H1 (cell line): ENCODE results near the gene ORC2. TPM values are rescaled to one million over a fixed set of nuclear protein-coding genes. Genes with fewer than 3 reads are reported as not detected.

ENCODE experiments used
- CTCF ChIA-PET: fragments of 300-600 bp; sonication (Branson Sonifier 250); formaldehyde crosslinking; loops from one replicate; lab custom pipeline; 2021; ENCODE audit not compliant: partially characterized antibody; lab: Charles Lee
- POLR2A ChIA-PET: fragments of 300-600 bp; sonication (Branson Sonifier 250); formaldehyde crosslinking; loops from one replicate; lab custom pipeline; 2021; ENCODE audit warnings: inconsistent platforms; ENCODE audit not compliant: partially characterized antibody; lab: Charles Lee
- DNase-seq, 2 experiments: peaks; one replicate each; pipeline versions ENCODE4 v3.0.0 to v3.0.0-alpha.2; 2010 to 2022; ENCODE audit warnings: low spot score in 2 of 2, low read depth in 1 of 2, mixed read lengths in 1 of 2
- FAIRE-seq: peaks from 2 replicates; lab custom pipeline; 2011; peaks lifted over from hg19 to GRCh38; lab: Jason Lieb, UNC
- H2AFZ ChIP-seq: 2 replicates; pipeline ENCODE4 v1.8.1; 2012; ENCODE audit warnings: low read length, inconsistent platforms
- H2AK5ac ChIP-seq: 2 replicates; pipeline ENCODE4 v1.6.1; 2013; ENCODE audit warnings: low read depth, low read length
- H2BK120ac ChIP-seq: replicated peaks from 2 replicates; pipeline ENCODE3; 2013; ENCODE audit warnings: low read depth, low read length, inconsistent platforms
- H2BK12ac ChIP-seq: 2 replicates; pipeline ENCODE4 v1.6.1; 2013; ENCODE audit warnings: low read depth, low read length
- H2BK15ac ChIP-seq: 2 replicates; pipeline ENCODE4 v1.6.1; 2013; ENCODE audit warnings: low read length
- H2BK20ac ChIP-seq: 2 replicates; pipeline ENCODE4 v1.6.1; 2013; ENCODE audit warnings: low read length
- H2BK5ac ChIP-seq: 2 replicates; pipeline ENCODE4 v1.6.1; 2013; ENCODE audit warnings: low read depth, low read length
- H3K14ac ChIP-seq: 2 replicates; pipeline ENCODE4 v1.6.1; 2013; ENCODE audit warnings: inconsistent platforms; ENCODE audit not compliant: insufficient read length
- H3K18ac ChIP-seq: 2 replicates; pipeline ENCODE4 v1.6.1; 2013; ENCODE audit warnings: low read length; ENCODE audit errors: extremely low read depth
- H3K23ac ChIP-seq: 2 replicates; pipeline ENCODE4 v1.6.1; 2013; ENCODE audit warnings: inconsistent platforms; ENCODE audit not compliant: insufficient read length
- H3K23me2 ChIP-seq: 2 replicates; pipeline ENCODE4 v1.6.1; 2013; ENCODE audit warnings: low read depth, low read length
- H3K27ac ChIP-seq: 2 replicates; pipeline ENCODE4 v1.6.1; 2011; ENCODE audit warnings: low read depth, low read length, inconsistent platforms
- H3K27me3 ChIP-seq, 4 experiments: replicated peaks in 1 of 4; 1 replicate in 1 of 4; 2 replicates in 3 of 4; pipeline versions ENCODE4 v1.6.1 to v1.8.1; 2011 to 2013; ENCODE audit warnings: low read length in 3 of 4, mild to moderate bottlenecking in 3 of 4, inconsistent platforms in 2 of 4, mixed read lengths in 2 of 4, moderate library complexity in 1 of 4; ENCODE audit not compliant: control insufficient read depth in 3 of 4, insufficient read depth in 3 of 4; ENCODE audit errors: extremely low read depth in 1 of 4
- H3K36me3 ChIP-seq, 4 experiments: 2 replicates each; pipeline versions ENCODE4 v1.6.1 to v1.8.1; 2011 to 2013; ENCODE audit warnings: mild to moderate bottlenecking in 4 of 4, low read length in 3 of 4, moderate library complexity in 2 of 4, control low read depth in 1 of 4, inconsistent platforms in 1 of 4; ENCODE audit not compliant: insufficient read depth in 4 of 4, control insufficient read depth in 2 of 4
- H3K4ac ChIP-seq: replicated peaks from 2 replicates; pipeline ENCODE3; 2013; ENCODE audit warnings: low read length, low read depth, mixed read lengths, inconsistent platforms; ENCODE audit not compliant: insufficient read length
- H3K4me1 ChIP-seq, 4 experiments: replicated peaks in 1 of 4; 1 replicate in 1 of 4; 2 replicates in 3 of 4; pipeline versions ENCODE4 v1.6.1 to v1.8.1; 2011 to 2013; ENCODE audit warnings: low read length in 3 of 4, inconsistent platforms in 2 of 4, mixed read lengths in 1 of 4; ENCODE audit not compliant: insufficient read depth in 4 of 4, control insufficient read depth in 3 of 4
- H3K4me2 ChIP-seq, 2 experiments: 2 replicates each; pipeline versions ENCODE4 v1.6.1 to v1.8.1; 2011 to 2013; ENCODE audit warnings: low read depth in 2 of 2, low read length in 2 of 2, control low read depth in 1 of 2, inconsistent platforms in 1 of 2, mild to moderate bottlenecking in 1 of 2; ENCODE audit not compliant: insufficient read depth in 1 of 2
- H3K4me3 ChIP-seq, 4 experiments: fragments of 200-600, 300-600 bp in 1 of 4; sonication (generic), shearing (Covaris generic), sonication (Bioruptor Twin) in 1 of 4; 2 replicates each; pipeline versions ENCODE4 v1.5.1 to v1.8.1; 2011 to 2016; ENCODE audit warnings: low read length in 4 of 4, low read depth in 3 of 4, control low read depth in 2 of 4, inconsistent platforms in 2 of 4, mild to moderate bottlenecking in 2 of 4, mixed read lengths in 1 of 4, moderate library complexity in 1 of 4; ENCODE audit not compliant: insufficient read depth in 2 of 4; ENCODE audit errors: extremely low read depth in 1 of 4
- H3K56ac ChIP-seq: replicated peaks from 2 replicates; pipeline ENCODE3; 2013; ENCODE audit warnings: low read depth, mild to moderate bottlenecking, mixed read lengths, low read length, inconsistent platforms; ENCODE audit not compliant: insufficient read length
- H3K79me1 ChIP-seq: 2 replicates; pipeline ENCODE4 v1.6.1; 2013; ENCODE audit warnings: low read depth, low read length, control low read depth
- H3K79me2 ChIP-seq, 2 experiments: 2 replicates each; pipeline versions ENCODE4 v1.6.1 to v1.8.1; 2012 to 2013; ENCODE audit warnings: low read length in 2 of 2, mild to moderate bottlenecking in 2 of 2, inconsistent platforms in 1 of 2; ENCODE audit not compliant: insufficient read depth in 2 of 2, control insufficient read depth in 1 of 2
- H3K9ac ChIP-seq, 4 experiments: replicated peaks in 1 of 4; 1 replicate in 1 of 4; 2 replicates in 3 of 4; pipeline versions ENCODE4 v1.6.1 to v1.8.1; 2011 to 2013; ENCODE audit warnings: low read depth in 3 of 4, low read length in 3 of 4, control low read depth in 2 of 4, mild to moderate bottlenecking in 2 of 4, moderate library complexity in 2 of 4, inconsistent platforms in 1 of 4; ENCODE audit errors: extremely low read depth in 1 of 4
- H3K9me3 ChIP-seq, 2 experiments: 2 replicates each; pipeline versions ENCODE4 v1.6.1 to v1.8.1; 2012 to 2013; ENCODE audit warnings: mild to moderate bottlenecking in 2 of 2, moderate library complexity in 2 of 2, control low read depth in 1 of 2, inconsistent platforms in 1 of 2, low read depth in 1 of 2, low read length in 1 of 2, mixed read lengths in 1 of 2; ENCODE audit not compliant: insufficient read depth in 2 of 2
- H4K20me1 ChIP-seq, 2 experiments: replicated peaks in 1 of 2; 2 replicates each; pipeline versions ENCODE3 to v1.8.1; 2011 to 2013; ENCODE audit warnings: inconsistent platforms in 2 of 2, low read length in 2 of 2, mild to moderate bottlenecking in 1 of 2; ENCODE audit not compliant: insufficient read depth in 2 of 2, control insufficient read depth in 1 of 2
- H4K5ac ChIP-seq: 2 replicates; pipeline ENCODE4 v1.6.1; 2013; ENCODE audit warnings: low read length, low read depth, mixed read lengths, inconsistent platforms; ENCODE audit not compliant: insufficient read length
- H4K8ac ChIP-seq: 2 replicates; pipeline ENCODE4 v1.8.0; 2013; ENCODE audit warnings: mild to moderate bottlenecking, moderate library complexity, low read length, inconsistent platforms; ENCODE audit not compliant: insufficient read depth; ENCODE audit errors: extremely low read depth
- H4K91ac ChIP-seq: replicated peaks from 2 replicates; pipeline ENCODE3; 2013; ENCODE audit warnings: low read length, mixed read lengths, inconsistent platforms; ENCODE audit not compliant: insufficient read length
- BRCA1 ChIP-seq: IDR thresholded peaks from 2 replicates; pipeline ENCODE4 v1.6.1; 2012; ENCODE audit warnings: low read depth, low read length, improper control_type of control experiment
- CHD2 ChIP-seq: IDR thresholded peaks from 2 replicates; pipeline ENCODE4 v1.6.1; 2012; ENCODE audit warnings: low read length, improper control_type of control experiment
- HDAC2 ChIP-seq, 2 experiments: fragments of 300-600 bp in 1 of 2; sonication (generic) in 1 of 2; IDR thresholded peaks; 2 replicates each; pipeline ENCODE4 v1.6.1; 2011 to 2012; ENCODE audit warnings: low read depth in 2 of 2, low read length in 2 of 2, mild to moderate bottlenecking in 2 of 2, moderate library complexity in 2 of 2, borderline replicate concordance in 1 of 2, inconsistent platforms in 1 of 2
- SAP30 ChIP-seq: fragments of 300-600 bp; sonication (generic); IDR thresholded peaks from 2 replicates; pipeline ENCODE4 v1.7.1; 2012; ENCODE audit warnings: low read length, moderate library complexity, mild to moderate bottlenecking, inconsistent platforms; ENCODE audit not compliant: insufficient read depth, insufficient replicate concordance
- SIRT6 ChIP-seq: IDR thresholded peaks from one replicate; pipeline ENCODE4 v1.7.1; 2012; ENCODE audit warnings: low read length, inconsistent platforms
- TBP ChIP-seq: IDR thresholded peaks from 2 replicates; pipeline ENCODE4 v1.6.1; 2011; ENCODE audit warnings: low read depth, low read length, improper control_type of control experiment
- WGBS, 2 experiments: shearing (Covaris generic) in 1 of 2; methylation state at CpG; one replicate each; pipeline versions ENCODE4 v1.1.6 to v1.1.7; 2013 to 2015; ENCODE audit warnings: low lambda C conversion rate in 2 of 2, mixed read lengths in 2 of 2, inconsistent platforms in 1 of 2, low coverage in 1 of 2, missing lambda C conversion rate in 1 of 2; ENCODE audit not compliant: insufficient replicate concordance in 2 of 2, insufficient coverage in 1 of 2, insufficient read length in 1 of 2; ENCODE audit errors: extremely low coverage in 1 of 2, missing lambda C conversion rate in 1 of 2; 5-methylcytosine and 5-hydroxymethylcytosine counted together
- polyA plus RNA-seq, 7 experiments: library from polyadenylated mRNA; depleted of rRNA in 3 of 7; stranded (reverse) in 5 of 7; unstranded in 2 of 7; fragments of >200 nt in 5 of 7; fragments of 200-250 nt in 2 of 7; gene quantifications; 1 replicate in 5 of 7; 2 replicates in 1 of 7; 4 replicates in 1 of 7; pipeline versions ENCODE4 v1.2.1 to v1.2.3, GENCODE V29; 2011 to 2013; ENCODE audit warnings: missing spikeins in 2 of 7, mixed read lengths in 2 of 7
- total RNA-seq: library from RNA; stranded (reverse); fragmentation: NEBNext Ultra II Directional; extraction: Animal tissue kit (Norgen Biotek cat#: 25700); gene quantifications from 2 replicates; pipeline ENCODE4 v1.2.1, GENCODE V29; 2021

The ORC2 gene
- total and polyA plus RNA-seq, 2 of the 8 experiments (the other 6 are each of a cell fraction or from before 2014, with no cell fraction given), result 7.1 to 89.8 TPM

DNA sequence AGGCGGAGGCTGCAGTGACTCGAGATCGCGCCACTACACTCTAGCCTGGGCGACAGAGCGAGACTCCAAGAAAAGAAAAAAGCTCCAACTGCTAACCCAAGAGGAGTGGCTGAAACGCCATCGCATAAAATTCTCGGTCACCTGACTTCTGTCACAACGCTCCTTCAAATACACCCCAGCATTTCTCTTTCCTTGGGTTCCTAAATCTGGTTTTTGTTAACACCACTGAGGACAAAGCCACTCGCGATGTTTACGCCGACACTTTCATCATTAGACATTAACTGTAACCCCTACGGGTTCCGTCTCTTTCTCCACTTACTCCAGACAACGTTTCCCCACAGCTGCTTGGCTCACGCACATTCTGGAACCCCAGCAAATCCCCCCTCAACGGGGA is 99.7 kb downstream of the ORC2 start:
- Histone ChIP-seq H2BK12ac (peak overlapping the region; percentile 46; the same call in 1 of the 2 replicates), H4K5ac (peak overlapping the region; percentile 96), H2BK20ac (no peak overlapping the region), H3K4me1 (peaks cover 0 to 5% (median 0%) of the 10 kb centered on the region in 4 experiments; a peak in 1 of 7 replicates), H4K91ac (peak overlapping the region; percentile 40), H3K9me3 (no peaks in the 10 kb centered on the region), H3K27me3 (no peaks in the 10 kb centered on the region; a peak in 1 of 7 replicates), H2AFZ (peak overlapping the region; percentile 77), H2BK5ac (peak overlapping the region; percentile 98; the same call in 1 of the 2 replicates), H2BK15ac (no peak overlapping the region), H3K4me3 (peak overlapping the region; percentile 87 to 99 (median 94)), H4K8ac (peak overlapping the region; percentile 99), H3K23me2 (peaks cover 6% of the 10 kb centered on the region; the same call in 1 of the 2 replicates), H3K14ac (no peak overlapping the region), H3K4me2 (peak overlapping the region; percentile 90), H3K27ac (peak overlapping the region; percentile 95), H3K4ac (peak overlapping the region; percentile 94), H3K18ac (peak overlapping the region; percentile 84; the same call in 1 of the 2 replicates), H3K79me1 (no peaks in the 10 kb centered on the region; the same call in 1 of the 2 replicates), H3K23ac (no peak overlapping the region), H4K20me1 (peaks cover 0 to 4% of the 10 kb centered on the region in 2 experiments), H3K9ac (peak overlapping the region; percentile 67 to 97 (median 96)), H2BK120ac (peak overlapping the region; percentile 72), H3K79me2 (peaks cover 21 to 49% of the 10 kb centered on the region in 2 experiments), H2AK5ac (peak overlapping the region; percentile 95), H3K56ac (peak overlapping the region; percentile 97), H3K36me3 (peaks cover 2 to 26% (median 12%) of the 10 kb centered on the region in 4 experiments; a peak in 6 of 8 replicates)
- ChIA-PET POLR2A (interaction anchor here (0.6 to 3.0 kb wide), 31 partner anchors 8 to 1350 kb away, joined by 3 to 53 read pairs (median 4); partner anchors contain the start of genes BZW1, NIF3L1, PPIL3 and SGO2), CTCF (interaction anchor here (0.9 to 1.3 kb wide), 4 partner anchors 20 to 294 kb away, joined by 3 to 4 read pairs (median 4); no protein-coding TSS in a partner anchor)
- no peak for FAIRE-seq
- DNase-seq, result no peak
- WGBS, 2 experiments, result 1% methylated on average over 19 of the region's 19 CpGs; no CpG with 5 or more reads in 1 of the 2 experiments
- TF ChIP-seq SAP30, result peak; percentile 71
- peak in 1 of 2 experiments; percentile 0; a peak in 1 of 4 replicates for TF ChIP-seq HDAC2 (IDR thresholded peaks at IDR 0.05; ENCODE audit: borderline replicate concordance in 1 of 2, low read depth in 2 of 2, low read length in 2 of 2)
- no peak for TF ChIP-seq BRCA1
- peak; percentile 11; the same call in 1 of the 2 replicates for TF ChIP-seq TBP
- peak; percentile 43; the same call in 1 of the 2 replicates for TF ChIP-seq CHD2
- no peak for TF ChIP-seq SIRT6
